Hepatic stellate cell (primary cell): ENCODE results near the gene PXK.
A peak's percentile ranks its signal among the peaks of the same experiment; 100 is the strongest.
"Not testable (repeated sequence)": the region's sequence is repeated elsewhere in the genome, so short reads cannot be mapped to it uniquely, and the experiment has no call there.

Source experiments
- DNase-seq: peaks from one replicate; pipeline ENCODE4 v3.0.0; 2011; ENCODE audit warnings: low spot score

The PXK gene

GRCh38 chr3:58419780-58420507, 87.3 kb downstream of the PXK start:
- no peak for DNase-seq

GRCh38 chr3:58421004-58421403, 88.3 kb downstream of the PXK start:
- DNase-seq = no peak

- DNase-seq = no peak
Observed at GRCh38 chr3:58422756-58423325, 90.1 kb downstream of the PXK start.

GRCh38 chr3:58424613-58425012, 91.9 kb downstream of the PXK start:
- DNase-seq = no peak

- DNase-seq = no peak
Observed at GRCh38 chr3:58425782-58426181, 93.1 kb downstream of the PXK start.

- DNase-seq = no peak
Observed at GRCh38 chr3:58427661-58428361, 95.1 kb downstream of the PXK start.

- no peak for DNase-seq
Observed at GRCh38 chr3:58429657-58430056, 97.0 kb downstream of the PXK start.

GRCh38 chr3:58432905-58433304, 100.2 kb downstream of the PXK start:
- no peak for DNase-seq

- DNase-seq = peak; percentile 93
Observed at GRCh38 chr3:58433400-58434167, 100.9 kb downstream of the PXK start, which contains the start of gene PDHB. PDHB (minus strand) TSS chr3:58433832; CDS start chr3:58433809, 23 bp downstream.

GRCh38 chr3:58434168-58434504, 101.4 kb downstream of the PXK start:
- no peak for DNase-seq

GRCh38 chr3:58434511-58434910, 101.8 kb downstream of the PXK start:
- no peak for DNase-seq

- peak; percentile 84 for DNase-seq
Observed at GRCh38 chr3:58434990-58435389, 102.3 kb downstream of the PXK start.

GRCh38 chr3:58437276-58437675, 104.6 kb downstream of the PXK start:
- DNase-seq = not testable (repeated sequence)

GRCh38 chr3:58440996-58441355, 108.3 kb downstream of the PXK start:
- not testable (repeated sequence) for DNase-seq

- DNase-seq = no peak
Observed at GRCh38 chr3:58441514-58442450, 109.1 kb downstream of the PXK start.

GRCh38 chr3:58452176-58452575, 119.5 kb downstream of the PXK start:
- no peak for DNase-seq

- no peak for DNase-seq
Observed at GRCh38 chr3:58459160-58459559, 126.5 kb downstream of the PXK start.

GRCh38 chr3:58462829-58463180, 130.1 kb downstream of the PXK start:
- no peak for DNase-seq

- peak; percentile 87 for DNase-seq
Observed at GRCh38 chr3:58463181-58463941, 130.7 kb downstream of the PXK start.

GRCh38 chr3:58463942-58464271, 131.2 kb downstream of the PXK start:
- no peak for DNase-seq

GRCh38 chr3:58464866-58465265, 132.2 kb downstream of the PXK start:
- DNase-seq = no peak
